Stimulated activated CD4-positive, alpha-beta T cell treated with anti-CD3 and anti-CD28 coated beads, Interleukin-15, amount 100 ng/mL, for 48 hours (primary cell): ENCODE measurements around the gene SELENOT.

Experiments used
- DNase-seq, 2 donors: peaks; one replicate each; pipeline ENCODE4 v3.0.0-alpha.2; 2020; ENCODE audit warnings: low read depth in 2 of 2

SELENOT gene

GRCh38 chr3:150662410-150663200 lies 59.5 kb downstream of the SELENOT start:
- DNase-seq, result no peak

DNA sequence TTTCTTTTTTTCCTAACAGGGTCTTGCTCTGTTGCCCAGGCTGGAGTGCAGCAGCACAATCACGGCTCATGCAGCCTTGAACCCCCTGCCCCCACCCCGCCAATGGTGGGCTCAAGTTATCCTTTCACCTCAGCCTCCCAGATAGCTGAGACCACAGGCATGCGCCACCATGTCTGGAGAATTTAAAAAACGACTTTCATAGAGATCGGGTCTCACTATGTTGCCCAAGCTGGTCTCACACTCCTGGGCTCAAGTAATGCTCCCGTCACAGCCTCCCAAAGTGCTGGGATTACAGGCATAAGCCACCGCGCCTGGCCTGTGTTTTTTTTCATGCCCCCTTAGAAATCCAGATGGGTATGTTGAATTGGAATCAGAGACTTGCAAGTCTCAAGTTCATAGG lies 60.3 kb downstream of the SELENOT start:
- DNase-seq, result no peak

DNA sequence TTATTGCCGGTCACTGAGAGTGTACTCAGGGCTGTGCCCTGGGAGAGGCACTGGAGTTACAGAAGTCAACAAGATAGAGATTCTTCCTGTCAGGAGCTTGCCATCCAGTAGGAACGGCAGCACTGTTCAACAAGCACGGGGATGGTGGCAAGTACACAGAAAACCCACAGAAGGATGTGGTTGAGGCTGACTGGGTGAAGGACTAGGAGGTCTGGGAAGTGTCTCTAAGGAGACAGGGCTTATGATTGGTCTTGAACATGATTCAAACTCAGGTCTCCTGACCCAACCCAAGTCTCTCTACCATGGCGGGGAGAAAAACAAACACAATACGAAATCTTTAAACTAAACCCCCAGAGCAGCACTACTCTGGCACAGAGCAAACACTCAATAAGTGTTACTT lies 63.0 kb downstream of the SELENOT start:
- no peak for DNase-seq

DNA sequence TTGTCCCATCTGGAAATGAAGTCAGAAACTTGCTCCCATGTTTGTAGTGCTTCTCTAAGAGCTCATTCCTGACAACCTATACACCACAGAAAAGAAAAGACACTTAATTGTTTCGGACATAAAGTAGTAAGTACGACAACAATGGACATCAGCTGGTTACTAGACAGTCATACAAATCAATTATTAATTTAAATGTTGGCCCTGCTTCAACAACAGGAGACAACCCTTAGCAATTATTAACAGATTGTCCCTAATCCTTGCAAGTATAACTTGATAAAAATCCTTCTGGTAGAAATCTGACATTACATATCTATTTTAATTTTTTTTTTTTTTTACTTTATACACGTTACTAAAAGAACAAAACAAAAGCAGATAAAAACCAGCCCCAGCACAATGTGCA lies 70.8 kb downstream of the SELENOT start:
- DNase-seq, result no peak

- DNase-seq, result no peak
Measured at GRCh38 chr3:150675587-150675986, 72.5 kb downstream of the SELENOT start.
